Adrenal gland (tissue), 5 donors: ENCODE results near the gene MAP1LC3A.

Experiments
- POLR2A ChIP-seq, 2 donors: fragments of 450-650 bp; IDR thresholded peaks; one replicate each; pipeline ENCODE4 v1.6.1; 2017; ENCODE audit warnings: antibody characterized with exemption in 2 of 2, mild to moderate bottlenecking in 2 of 2, moderate library complexity in 1 of 2
- TF ChIP-seq, protein P1 (sequence below), 6 experiments: fragments of 450-650 bp in 4 of 6; fragments of 200-600 bp in 2 of 6; sonication (generic) in 1 of 6; IDR thresholded peaks; 1 replicate in 5 of 6; 2 replicates in 1 of 6; pipeline versions ENCODE4 v1.5.1 to v1.8.0; 2016 to 2021; ENCODE audit warnings: antibody characterized with exemption in 6 of 6, mild to moderate bottlenecking in 2 of 6, moderate library complexity in 1 of 6
- donor health status: DM: no; HTN: no; CAD: no.

DNA sequence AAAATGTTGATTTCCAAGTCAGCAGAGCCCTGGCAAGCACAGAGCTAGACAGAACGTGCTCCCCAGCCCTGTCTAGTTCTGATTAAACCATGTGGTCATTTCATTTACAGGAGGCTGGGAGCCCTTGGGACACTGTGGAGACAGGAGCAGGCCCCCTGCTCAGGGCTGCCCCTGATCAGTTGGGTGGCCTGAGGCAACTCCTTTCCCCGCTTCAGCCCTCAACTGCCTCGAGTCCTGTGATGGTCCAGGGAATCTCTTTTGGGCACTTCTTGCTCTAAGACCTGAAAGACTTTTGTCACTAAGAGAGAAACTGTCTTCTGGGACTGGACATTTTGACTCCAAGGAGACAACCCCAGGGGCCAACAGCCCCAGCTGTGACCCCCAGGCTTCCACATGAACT, 28.8 kb upstream of the MAP1LC3A start:
- no peak for TF ChIP-seq POLR2A (IDR thresholded peaks at IDR 0.05)
- TF ChIP-seq, protein P1, sequence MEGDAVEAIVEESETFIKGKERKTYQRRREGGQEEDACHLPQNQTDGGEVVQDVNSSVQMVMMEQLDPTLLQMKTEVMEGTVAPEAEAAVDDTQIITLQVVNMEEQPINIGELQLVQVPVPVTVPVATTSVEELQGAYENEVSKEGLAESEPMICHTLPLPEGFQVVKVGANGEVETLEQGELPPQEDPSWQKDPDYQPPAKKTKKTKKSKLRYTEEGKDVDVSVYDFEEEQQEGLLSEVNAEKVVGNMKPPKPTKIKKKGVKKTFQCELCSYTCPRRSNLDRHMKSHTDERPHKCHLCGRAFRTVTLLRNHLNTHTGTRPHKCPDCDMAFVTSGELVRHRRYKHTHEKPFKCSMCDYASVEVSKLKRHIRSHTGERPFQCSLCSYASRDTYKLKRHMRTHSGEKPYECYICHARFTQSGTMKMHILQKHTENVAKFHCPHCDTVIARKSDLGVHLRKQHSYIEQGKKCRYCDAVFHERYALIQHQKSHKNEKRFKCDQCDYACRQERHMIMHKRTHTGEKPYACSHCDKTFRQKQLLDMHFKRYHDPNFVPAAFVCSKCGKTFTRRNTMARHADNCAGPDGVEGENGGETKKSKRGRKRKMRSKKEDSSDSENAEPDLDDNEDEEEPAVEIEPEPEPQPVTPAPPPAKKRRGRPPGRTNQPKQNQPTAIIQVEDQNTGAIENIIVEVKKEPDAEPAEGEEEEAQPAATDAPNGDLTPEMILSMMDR (IDR thresholded peaks at IDR 0.05) = no peak
